ENCODE data around the gene CDKAL1.
"Not testable (repeated sequence)": the region's sequence is repeated elsewhere in the genome, so short reads cannot be mapped to it uniquely, and the experiment has no call there.

CDKAL1 gene

DNA sequence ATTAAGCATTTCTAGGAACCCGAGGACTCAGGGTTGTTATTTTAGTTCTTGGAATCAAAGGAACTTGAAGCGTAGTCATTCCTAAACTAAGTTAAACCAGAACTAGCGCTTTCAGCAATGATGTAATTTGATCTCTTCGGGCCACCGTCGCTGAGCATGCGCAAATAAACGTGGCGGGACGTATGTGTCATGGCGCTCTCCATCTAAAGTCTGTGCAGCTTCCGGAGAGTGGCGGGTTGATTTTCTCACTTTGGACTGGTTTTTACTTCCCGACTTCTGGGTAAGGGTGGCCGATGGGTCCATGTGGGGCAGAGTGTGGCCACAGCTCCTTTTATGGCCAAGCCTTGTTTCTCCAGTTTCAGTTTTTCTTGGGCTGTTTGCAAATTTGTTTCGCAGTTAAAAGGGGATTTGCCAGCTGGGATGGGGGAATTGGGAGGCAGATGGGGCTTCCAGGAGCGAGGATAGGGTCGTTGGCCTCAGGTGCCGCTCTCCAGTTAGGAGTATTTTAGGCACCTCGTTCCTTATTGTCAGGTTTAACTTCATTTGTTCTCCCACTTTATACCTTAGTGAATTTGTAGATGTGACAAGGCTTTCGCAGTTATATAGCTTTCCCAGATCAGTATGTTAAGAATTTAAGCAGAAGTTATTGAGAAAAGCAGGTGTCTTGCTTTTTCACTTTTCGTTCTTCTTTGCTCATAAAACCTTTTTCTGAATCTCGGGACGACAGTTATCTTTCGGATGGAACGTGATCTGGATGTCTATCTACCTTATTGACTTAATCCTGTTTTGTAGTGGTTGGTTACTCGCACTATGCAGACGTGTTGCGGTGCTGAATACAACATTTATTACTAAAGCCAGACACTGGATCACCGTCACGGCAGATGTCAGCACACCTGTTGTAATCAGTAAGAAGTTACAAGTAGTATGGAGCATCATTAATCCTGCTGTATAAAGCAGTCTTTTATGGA lies at the start of gene CDKAL1:
Gene CDKAL1 (plus strand): TSS at position 163 of the 968 bp plus-strand sequence. CDS start 11,894 bp downstream, outside the sequence.
- Histone ChIP-seq H3K9me3 (ENCODE audit: control insufficient read depth in 1 of 2, low read length in 2 of 2) (no peaks in the 10 kb centered on the region), H3K27ac (ENCODE audit: low read length) (peak within 1 kb of the TSS; percentile 92)

DNA sequence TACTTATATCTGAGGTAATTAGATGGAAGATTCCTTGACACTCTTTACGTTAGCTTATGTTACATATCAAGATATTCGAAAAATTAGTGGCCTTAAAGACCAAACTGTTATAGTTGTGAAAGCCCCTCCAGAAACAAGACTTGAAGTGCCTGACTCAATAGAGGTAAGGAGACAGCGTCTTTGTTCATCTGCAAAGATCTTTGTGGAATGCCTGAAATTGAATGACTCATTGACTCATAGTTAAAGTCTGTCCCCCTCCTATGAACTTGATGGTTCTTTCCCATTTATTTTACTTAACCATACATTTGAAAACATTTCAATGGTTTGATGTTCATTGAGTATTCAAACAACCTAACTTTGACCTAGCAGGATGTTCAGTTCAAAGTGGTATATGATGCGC lies 47.6 kb upstream of the CDKAL1 start:
- H3K9me3 ChIP-seq (ENCODE audit: control insufficient read depth in 1 of 2, low read length in 2 of 2): no peaks in the 10 kb centered on the region
- H3K36me3 ChIP-seq (ENCODE audit: control insufficient read depth in 1 of 2, insufficient read depth in 2 of 2, low read length in 2 of 2): peaks cover 30 to 45% of the 10 kb centered on the region in 2 donors
- no peaks in the 10 kb centered on the region for H3K4me1 ChIP-seq (ENCODE audit: control insufficient read depth in 1 of 2, insufficient read depth in 2 of 2, low read length in 2 of 2)
- no peak overlapping the region for H3K27ac ChIP-seq (ENCODE audit: low read length)
- no peak overlapping the region for H3K4me3 ChIP-seq (ENCODE audit: low read depth in 1 of 2, low read length in 2 of 2)
- no peaks in the 10 kb centered on the region for H3K27me3 ChIP-seq (ENCODE audit: low read depth, low read length)

More for the DNA sequence above, at the start of gene CDKAL1:
- peaks cover 0 to 12% of the 10 kb centered on the region in 2 donors for H3K4me1 ChIP-seq (ENCODE audit: control insufficient read depth in 1 of 2, insufficient read depth in 2 of 2, low read length in 2 of 2)
- peaks cover 0 to 2% of the 10 kb centered on the region in 2 donors for H3K36me3 ChIP-seq (ENCODE audit: control insufficient read depth in 1 of 2, insufficient read depth in 2 of 2, low read length in 2 of 2)
- H3K4me3 ChIP-seq (ENCODE audit: low read depth in 1 of 2, low read length in 2 of 2): peak within 1 kb of the TSS; percentile 90 to 97
- no peaks in the 10 kb centered on the region for H3K27me3 ChIP-seq (ENCODE audit: low read depth, low read length)

- no peak overlapping the region for H3K27ac ChIP-seq (ENCODE audit: low read length)
- no peaks in the 10 kb centered on the region for H3K9me3 ChIP-seq (ENCODE audit: control insufficient read depth in 1 of 2, low read length in 2 of 2)
- H3K27me3 ChIP-seq (ENCODE audit: low read depth, low read length): no peaks in the 10 kb centered on the region
Observed at GRCh38 chr6:20487669-20488375, 46.4 kb upstream of the CDKAL1 start.

DNA sequence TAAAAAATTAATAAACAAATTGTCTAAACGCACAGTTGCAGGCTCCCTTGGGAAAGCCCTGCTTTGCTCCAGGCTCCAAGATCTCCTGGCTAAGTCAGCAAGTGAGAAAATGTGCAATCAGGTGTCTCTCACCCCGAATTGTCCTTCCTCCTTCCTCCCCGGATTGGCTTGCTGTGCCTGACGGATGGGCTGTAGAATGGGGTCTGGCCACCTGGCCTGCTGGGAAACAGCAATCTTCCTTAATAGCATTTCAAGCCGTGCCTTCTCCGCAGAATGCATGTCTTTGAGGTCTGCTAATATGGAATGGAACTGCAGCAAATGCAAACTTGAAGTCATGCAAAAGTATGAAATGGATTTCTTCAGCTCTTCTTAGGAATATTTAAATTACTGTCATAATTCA lies 43.7 kb upstream of the CDKAL1 start:
- no peak overlapping the region for H3K4me3 ChIP-seq (ENCODE audit: low read depth in 1 of 2, low read length in 2 of 2)
- no peaks in the 10 kb centered on the region for H3K9me3 ChIP-seq (ENCODE audit: control insufficient read depth in 1 of 2, low read length in 2 of 2)
- no peak overlapping the region for H3K27ac ChIP-seq (ENCODE audit: low read length)
- H3K36me3 ChIP-seq (ENCODE audit: control insufficient read depth in 1 of 2, insufficient read depth in 2 of 2, low read length in 2 of 2): peaks cover 22 to 38% of the 10 kb centered on the region in 2 donors
- no peaks in the 10 kb centered on the region for H3K4me1 ChIP-seq (ENCODE audit: control insufficient read depth in 1 of 2, insufficient read depth in 2 of 2, low read length in 2 of 2)
- no peaks in the 10 kb centered on the region for H3K27me3 ChIP-seq (ENCODE audit: low read depth, low read length)

More at GRCh38 chr6:20487669-20488375, 46.4 kb upstream of the CDKAL1 start:
- Histone ChIP-seq H3K4me1 (ENCODE audit: control insufficient read depth in 1 of 2, insufficient read depth in 2 of 2, low read length in 2 of 2) (no peaks in the 10 kb centered on the region), H3K36me3 (ENCODE audit: control insufficient read depth in 1 of 2, insufficient read depth in 2 of 2, low read length in 2 of 2) (peaks cover 25 to 38% of the 10 kb centered on the region in 2 donors), H3K4me3 (ENCODE audit: low read depth in 1 of 2, low read length in 2 of 2) (no peak overlapping the region)

DNA sequence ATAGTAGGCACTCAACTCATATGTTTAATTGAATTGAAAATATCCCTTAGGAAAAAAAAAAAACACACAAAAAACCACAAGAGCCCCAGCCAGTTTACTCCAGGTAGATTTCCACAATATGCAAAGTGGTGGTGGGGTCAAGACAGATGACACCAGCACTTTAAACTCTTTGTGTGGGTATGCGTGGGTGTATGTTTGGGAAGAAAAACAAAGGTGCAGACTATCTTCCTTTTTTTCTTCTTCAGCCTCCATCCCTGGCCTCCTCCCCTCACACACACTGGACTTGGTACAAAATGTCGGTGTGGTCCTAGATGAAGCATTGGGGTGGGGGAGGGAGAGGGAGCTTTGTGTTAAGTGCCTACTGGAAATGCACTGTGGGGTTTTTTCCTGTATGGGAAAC lies 42.2 kb upstream of the CDKAL1 start:
- Histone ChIP-seq H3K4me3 (ENCODE audit: low read depth in 1 of 2, low read length in 2 of 2) (no peak overlapping the region), H3K36me3 (ENCODE audit: control insufficient read depth in 1 of 2, insufficient read depth in 2 of 2, low read length in 2 of 2) (peaks cover 17 to 38% of the 10 kb centered on the region in 2 donors), H3K27me3 (ENCODE audit: low read depth, low read length) (no peaks in the 10 kb centered on the region), H3K4me1 (ENCODE audit: control insufficient read depth in 1 of 2, insufficient read depth in 2 of 2, low read length in 2 of 2) (no peaks in the 10 kb centered on the region), H3K27ac (ENCODE audit: low read length) (no peak overlapping the region), H3K9me3 (ENCODE audit: control insufficient read depth in 1 of 2, low read length in 2 of 2) (no peaks in the 10 kb centered on the region)

DNA sequence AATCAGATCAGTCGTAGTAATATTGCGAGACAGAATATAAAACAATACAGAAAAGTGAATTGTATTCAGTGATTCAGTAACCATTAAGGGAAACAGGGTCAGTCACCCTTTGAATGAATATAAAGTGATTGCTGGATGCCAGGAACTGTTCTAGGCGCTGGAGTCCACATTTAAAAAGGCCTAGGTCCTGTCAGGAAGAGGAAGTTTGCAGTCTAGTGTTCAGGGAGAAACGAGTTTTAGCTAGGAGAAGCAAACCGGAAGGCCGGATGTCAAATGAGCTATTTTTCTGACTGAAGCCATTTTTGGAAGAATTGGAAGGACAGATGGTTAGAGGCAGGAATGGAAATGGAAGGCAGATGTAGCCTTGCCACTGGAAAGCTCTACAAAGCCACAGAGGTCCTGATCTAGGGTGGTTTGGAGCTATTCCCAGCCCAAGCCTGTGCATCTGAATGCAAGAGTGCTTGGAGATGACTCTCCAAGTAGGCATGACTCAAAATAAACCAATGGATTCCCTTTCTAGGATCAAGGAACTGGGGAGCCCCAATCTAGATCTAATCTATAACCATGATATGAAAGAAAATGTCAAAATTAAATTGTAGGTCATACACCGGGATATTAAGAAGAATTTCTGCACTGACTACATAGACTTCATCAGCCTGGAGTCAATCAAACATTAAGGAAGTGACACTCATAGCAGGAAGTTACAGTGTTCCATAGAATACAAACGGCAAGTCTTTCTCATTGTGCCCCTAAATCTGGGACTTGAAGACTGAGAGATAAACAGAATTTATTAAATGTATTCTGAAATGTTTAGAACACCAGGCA lies 36.8 kb upstream of the CDKAL1 start:
- Histone ChIP-seq H3K9me3 (ENCODE audit: control insufficient read depth in 1 of 2, low read length in 2 of 2) (no peaks in the 10 kb centered on the region), H3K4me1 (ENCODE audit: control insufficient read depth in 1 of 2, insufficient read depth in 2 of 2, low read length in 2 of 2) (no peaks in the 10 kb centered on the region), H3K27ac (ENCODE audit: low read length) (no peak overlapping the region), H3K4me3 (ENCODE audit: low read depth in 1 of 2, low read length in 2 of 2) (no peak overlapping the region), H3K27me3 (ENCODE audit: low read depth, low read length) (no peaks in the 10 kb centered on the region), H3K36me3 (ENCODE audit: control insufficient read depth in 1 of 2, insufficient read depth in 2 of 2, low read length in 2 of 2) (no peaks in the 10 kb centered on the region)

DNA sequence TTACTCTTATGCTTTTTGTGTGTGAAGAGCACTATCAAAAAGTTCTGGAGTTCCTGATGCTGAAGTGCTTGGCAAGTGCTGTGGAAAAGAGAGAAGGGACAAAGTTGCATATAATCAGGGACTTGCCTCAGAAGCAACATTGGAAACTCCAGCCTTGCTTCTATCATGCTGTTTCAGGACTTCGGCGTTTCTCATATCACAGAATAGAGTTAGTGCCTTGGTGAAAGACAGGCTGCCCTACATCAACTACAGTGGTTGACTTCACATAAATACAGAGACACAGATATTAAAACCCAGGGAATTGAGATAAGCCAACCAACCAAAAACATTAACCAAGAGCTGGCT lies 36.2 kb upstream of the CDKAL1 start:
- Histone ChIP-seq H3K27ac (ENCODE audit: low read length) (no peak overlapping the region), H3K4me3 (ENCODE audit: low read depth in 1 of 2, low read length in 2 of 2) (no peak overlapping the region)

DNA sequence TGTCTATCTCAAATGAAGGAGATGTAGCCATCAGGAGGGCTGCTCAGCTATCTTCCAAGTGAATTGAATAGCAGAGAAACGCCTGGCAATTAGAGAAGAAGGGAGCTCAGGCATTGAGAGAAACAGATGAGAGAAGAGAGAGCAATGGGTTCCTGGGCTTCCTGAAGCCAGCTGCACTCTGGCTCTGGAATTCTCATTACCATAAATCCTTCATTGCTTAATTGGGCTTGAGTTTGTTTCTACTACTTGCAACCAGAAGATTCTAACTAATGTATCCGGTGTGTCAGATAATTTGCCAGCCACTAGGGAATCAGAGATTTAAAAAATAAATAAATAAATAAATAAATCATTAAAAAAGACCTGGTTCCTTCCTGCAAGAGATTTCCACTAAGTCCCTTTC lies 25.0 kb upstream of the CDKAL1 start:
- H3K27ac ChIP-seq (ENCODE audit: low read length): no peak overlapping the region
- H3K27me3 ChIP-seq (ENCODE audit: low read depth, low read length): no peaks in the 10 kb centered on the region
- no peaks in the 10 kb centered on the region for H3K9me3 ChIP-seq (ENCODE audit: control insufficient read depth in 1 of 2, low read length in 2 of 2)
- no peaks in the 10 kb centered on the region for H3K4me1 ChIP-seq (ENCODE audit: control insufficient read depth in 1 of 2, insufficient read depth in 2 of 2, low read length in 2 of 2)
- no peaks in the 10 kb centered on the region for H3K36me3 ChIP-seq (ENCODE audit: control insufficient read depth in 1 of 2, insufficient read depth in 2 of 2, low read length in 2 of 2)
- H3K4me3 ChIP-seq (ENCODE audit: low read depth in 1 of 2, low read length in 2 of 2): no peak overlapping the region

More for the DNA sequence above, 36.2 kb upstream of the CDKAL1 start:
- no peaks in the 10 kb centered on the region for H3K9me3 ChIP-seq (ENCODE audit: control insufficient read depth in 1 of 2, low read length in 2 of 2)
- H3K36me3 ChIP-seq (ENCODE audit: control insufficient read depth in 1 of 2, insufficient read depth in 2 of 2, low read length in 2 of 2): no peaks in the 10 kb centered on the region
- no peaks in the 10 kb centered on the region for H3K4me1 ChIP-seq (ENCODE audit: control insufficient read depth in 1 of 2, insufficient read depth in 2 of 2, low read length in 2 of 2)
- no peaks in the 10 kb centered on the region for H3K27me3 ChIP-seq (ENCODE audit: low read depth, low read length)

GRCh38 chr6:20511852-20512251 lies 22.4 kb upstream of the CDKAL1 start:
- Histone ChIP-seq H3K4me1 (ENCODE audit: control insufficient read depth in 1 of 2, insufficient read depth in 2 of 2, low read length in 2 of 2) (no peaks in the 10 kb centered on the region), H3K27ac (ENCODE audit: low read length) (no peak overlapping the region), H3K9me3 (ENCODE audit: control insufficient read depth in 1 of 2, low read length in 2 of 2) (no peaks in the 10 kb centered on the region), H3K36me3 (ENCODE audit: control insufficient read depth in 1 of 2, insufficient read depth in 2 of 2, low read length in 2 of 2) (no peaks in the 10 kb centered on the region), H3K27me3 (ENCODE audit: low read depth, low read length) (no peaks in the 10 kb centered on the region), H3K4me3 (ENCODE audit: low read depth in 1 of 2, low read length in 2 of 2) (no peak overlapping the region)

DNA sequence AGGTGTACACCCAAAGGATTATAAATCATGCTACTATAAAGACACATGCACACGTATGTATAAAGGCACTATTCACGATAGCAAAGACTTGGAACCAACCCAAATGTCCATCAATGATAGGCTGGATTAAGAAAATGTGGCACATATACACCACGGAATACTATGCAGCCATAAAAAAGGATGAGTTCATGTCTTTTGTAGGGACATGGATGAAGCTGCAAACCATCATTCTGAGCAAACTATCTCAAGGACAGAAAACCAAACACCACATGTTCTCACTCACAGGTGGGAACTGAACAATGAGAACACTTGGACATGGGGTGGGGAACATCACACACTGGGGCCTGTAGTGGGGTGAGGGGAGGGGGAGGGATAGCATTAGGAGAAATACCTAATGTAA lies 9.0 kb upstream of the CDKAL1 start:
- not testable (repeated sequence) for H3K27me3 ChIP-seq (ENCODE audit: low read depth, low read length); H3K27ac ChIP-seq (ENCODE audit: low read length); H3K9me3 ChIP-seq (ENCODE audit: control insufficient read depth in 1 of 2, low read length in 2 of 2); H3K4me1 ChIP-seq (ENCODE audit: control insufficient read depth in 1 of 2, insufficient read depth in 2 of 2, low read length in 2 of 2); H3K36me3 ChIP-seq (ENCODE audit: control insufficient read depth in 1 of 2, insufficient read depth in 2 of 2, low read length in 2 of 2); H3K4me3 ChIP-seq (ENCODE audit: low read depth in 1 of 2, low read length in 2 of 2)

- not testable (repeated sequence) for H3K27me3 ChIP-seq (ENCODE audit: low read depth, low read length); H3K4me3 ChIP-seq (ENCODE audit: low read depth in 1 of 2, low read length in 2 of 2); H3K27ac ChIP-seq (ENCODE audit: low read length); H3K9me3 ChIP-seq (ENCODE audit: control insufficient read depth in 1 of 2, low read length in 2 of 2); H3K36me3 ChIP-seq (ENCODE audit: control insufficient read depth in 1 of 2, insufficient read depth in 2 of 2, low read length in 2 of 2); H3K4me1 ChIP-seq (ENCODE audit: control insufficient read depth in 1 of 2, insufficient read depth in 2 of 2, low read length in 2 of 2)
Observed at GRCh38 chr6:20529086-20529448, 5.2 kb upstream of the CDKAL1 start.
